WI38 (cell line): Measurements from ENCODE around the gene DDI2.
"Not testable (repeated sequence)": the region's sequence is repeated elsewhere in the genome, so short reads cannot be mapped to it uniquely, and the experiment has no call there.

Experiments used
- H3K4me3 ChIP-seq: 2 replicates; pipeline ENCODE4 v1.5.1; 2011; ENCODE audit warnings: low read depth, mild to moderate bottlenecking, control low read depth, low read length
- CTCF ChIP-seq: IDR thresholded peaks from 2 replicates; pipeline ENCODE4 v1.5.1; 2012; ENCODE audit warnings: low read depth, mild to moderate bottlenecking, control low read depth, low read length

DDI2 gene

GRCh38 chr1:15595809-15596617 is 21.2 kb upstream of the DDI2 start:
- TF ChIP-seq CTCF, result no peak
- no peak overlapping the region for H3K4me3 ChIP-seq

- H3K4me3 ChIP-seq, result no peak overlapping the region
- no peak for TF ChIP-seq CTCF
Observed at GRCh38 chr1:15598436-15598835, 18.8 kb upstream of the DDI2 start.

- H3K4me3 ChIP-seq, result peak overlapping the region; percentile 78
Observed at GRCh38 chr1:15603050-15603965, 13.9 kb upstream of the DDI2 start.

GRCh38 chr1:15603966-15604282 is 13.3 kb upstream of the DDI2 start:
- peak overlapping the region; percentile 78 for H3K4me3 ChIP-seq

More at GRCh38 chr1:15603050-15603965, 13.9 kb upstream of the DDI2 start:
- TF ChIP-seq CTCF, result no peak

DNA sequence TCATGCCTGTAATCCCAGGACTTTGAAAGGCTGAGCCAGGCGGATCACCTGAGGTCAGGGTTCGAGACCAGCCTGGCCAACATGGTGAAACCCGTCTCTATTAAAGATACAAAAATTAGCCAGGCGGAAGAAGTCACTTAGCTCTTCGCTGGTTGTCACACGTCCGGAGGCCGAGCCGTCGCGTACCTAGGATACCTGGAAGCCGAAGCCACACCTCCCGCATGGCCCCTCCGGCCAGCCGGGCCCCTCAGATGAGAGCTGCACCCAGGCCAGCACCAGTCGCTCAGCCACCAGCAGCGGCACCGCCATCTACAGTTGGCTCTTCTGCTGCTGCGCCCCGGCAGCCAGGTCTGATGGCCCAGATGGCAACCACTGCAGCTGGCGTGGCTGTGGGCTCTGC is 12.9 kb upstream of the DDI2 start:
- not testable (repeated sequence) for H3K4me3 ChIP-seq

DNA sequence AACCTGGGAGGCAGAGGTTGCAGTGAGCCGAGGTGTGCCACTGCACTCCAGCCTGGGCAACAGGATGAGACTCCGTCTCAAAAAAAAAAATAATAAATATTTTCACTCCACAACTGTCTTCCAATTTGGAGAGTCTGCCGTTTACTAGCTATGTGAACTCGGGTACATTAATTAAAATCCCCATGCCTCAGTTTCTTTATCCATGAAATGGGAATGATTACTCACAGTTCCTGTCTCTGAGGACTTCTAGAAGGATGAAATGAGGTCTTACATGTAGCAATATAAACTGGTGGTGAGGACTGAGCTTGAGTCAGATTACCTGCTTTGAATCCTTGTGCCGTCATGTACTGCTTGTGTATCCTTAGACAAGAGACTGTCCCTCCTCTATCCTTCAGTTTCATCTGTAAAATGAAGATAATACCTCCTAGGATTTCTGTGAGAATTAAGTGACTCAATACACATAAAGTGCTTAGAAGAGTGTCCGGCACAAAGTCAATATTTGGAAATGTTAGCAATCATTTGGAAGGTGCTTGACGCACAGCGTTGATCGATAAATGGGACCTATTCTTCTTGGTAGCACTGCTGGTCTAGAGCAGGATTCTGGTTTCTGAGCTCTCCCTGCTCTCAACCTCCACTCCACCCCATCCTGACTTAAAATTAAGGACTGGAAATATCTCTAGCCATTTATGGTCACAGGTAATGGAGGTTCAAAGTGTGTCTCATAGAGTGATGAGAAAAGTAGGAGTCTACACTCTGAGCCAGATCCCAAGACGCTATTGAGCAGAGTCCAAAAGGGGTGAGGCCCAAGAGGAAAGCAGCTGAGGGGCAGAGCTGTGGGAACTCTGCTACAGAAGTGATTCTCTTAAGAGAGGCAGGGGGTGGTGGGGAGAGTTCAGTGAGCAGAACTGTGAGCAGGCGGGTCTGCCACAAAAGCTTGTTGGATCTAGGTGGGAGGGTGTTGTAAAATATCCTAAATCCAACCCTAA is 11.6 kb upstream of the DDI2 start:
- no peak for TF ChIP-seq CTCF
- H3K4me3 ChIP-seq, result no peak overlapping the region

DNA sequence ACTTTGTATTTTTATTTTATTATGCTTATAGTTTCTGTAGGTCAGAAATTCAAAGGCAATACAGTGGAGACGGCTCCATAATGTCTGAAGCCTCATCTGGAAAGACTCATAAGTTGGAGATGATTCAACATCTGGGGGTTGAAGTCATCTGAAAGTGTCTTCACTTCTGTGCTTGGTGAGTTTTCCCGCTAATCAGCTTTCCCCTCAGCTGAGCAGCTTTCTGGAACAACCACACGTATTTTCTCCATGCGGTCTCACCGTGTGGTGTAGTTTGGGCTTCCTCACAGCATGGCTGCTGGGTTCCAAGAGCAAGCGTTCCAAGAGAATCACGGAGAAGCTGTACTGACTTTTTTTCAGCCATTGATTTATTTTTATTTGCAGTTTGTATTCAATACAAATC is 7.6 kb upstream of the DDI2 start:
- H3K4me3 ChIP-seq, result no peak overlapping the region
- no peak for TF ChIP-seq CTCF
